ACC112 (cell line): ENCODE results near the gene LRWD1.

ENCODE experiments used
- H2AFZ ChIP-seq: fragments of 200-600 bp; sonication (generic); one replicate; pipeline ENCODE4 v1.6.0; 2017; ENCODE audit warnings: antibody characterized with exemption, low read length; ENCODE audit not compliant: unreplicated experiment
- H3K27ac ChIP-seq: fragments of 200-600 bp; sonication (generic); 2 replicates; pipeline ENCODE4 v1.5.1; 2014; ENCODE audit warnings: low read depth, mild to moderate bottlenecking, antibody characterized with exemption, low read length, moderate library complexity
- H3K27me3 ChIP-seq: fragments of 200-600 bp; sonication (generic); 2 replicates; pipeline ENCODE4 v1.6.1; 2014; ENCODE audit warnings: mild to moderate bottlenecking, antibody characterized with exemption, low read length, moderate library complexity, mixed read lengths; ENCODE audit not compliant: insufficient read depth
- H3K36me3 ChIP-seq: fragments of 200-600 bp; sonication (generic); 2 replicates; pipeline ENCODE4 v1.6.1; 2016; ENCODE audit warnings: mild to moderate bottlenecking, antibody characterized with exemption, low read length, moderate library complexity, mixed read lengths; ENCODE audit not compliant: insufficient read depth
- H3K4me1 ChIP-seq: fragments of 200-600 bp; sonication (generic); one replicate; pipeline ENCODE4 v1.6.1; 2016; ENCODE audit warnings: low read length, mixed read lengths; ENCODE audit not compliant: insufficient read depth, unreplicated experiment, control insufficient read depth
- H3K4me3 ChIP-seq: fragments of 200-600 bp; sonication (generic); 2 replicates; pipeline ENCODE4 v1.5.1; 2014; ENCODE audit warnings: mild to moderate bottlenecking, low read depth, low read length
- H3K79me2 ChIP-seq: fragments of 200-600 bp; sonication (generic); one replicate; pipeline ENCODE4 v1.6.0; 2016; ENCODE audit warnings: low read length; ENCODE audit not compliant: control insufficient read depth, unreplicated experiment, insufficient read depth

Gene LRWD1

DNA sequence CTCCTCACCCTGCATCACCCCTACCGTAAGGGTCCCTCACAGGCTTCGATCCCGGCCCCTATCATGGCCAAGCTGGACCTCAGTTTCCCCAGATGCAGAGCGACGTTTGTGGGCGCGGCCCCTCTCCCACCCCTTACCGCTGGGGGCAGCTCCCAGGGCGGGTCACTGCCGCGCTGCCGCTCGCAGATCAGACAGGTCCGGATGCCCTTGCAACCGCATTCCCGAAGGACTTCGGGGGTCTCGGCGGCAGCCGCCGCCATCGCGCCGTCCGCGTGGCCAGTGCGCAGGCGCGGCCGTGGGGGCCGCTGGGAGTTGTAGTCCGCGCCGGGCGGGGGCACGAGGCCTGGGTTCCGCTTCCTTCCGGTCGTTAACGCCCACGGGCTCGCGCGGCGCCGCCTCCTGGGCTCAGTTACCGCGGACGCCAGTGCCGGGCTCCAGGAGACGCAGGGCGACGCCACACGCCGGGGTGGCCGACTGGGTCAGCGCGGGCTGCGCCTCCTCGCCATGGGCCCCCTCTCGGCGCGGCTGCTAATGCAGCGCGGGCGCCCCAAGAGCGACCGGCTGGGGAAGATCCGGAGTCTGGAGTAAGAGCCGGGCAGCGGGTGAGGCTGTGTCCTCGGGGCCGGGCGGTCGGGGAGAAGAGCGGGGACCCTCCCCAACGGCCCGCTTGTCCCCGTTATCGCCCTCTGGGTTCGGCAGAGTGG, at the start of gene LRWD1, which contains the start of gene ALKBH4:
TSS of gene LRWD1 (plus strand) at position 408 of the 704 bp plus-strand sequence. CDS start at position 505, 97 bp downstream.
TSS of gene ALKBH4 (minus strand) at position 287 of the 704 bp plus-strand sequence. CDS start at position 260, 27 bp downstream.
- H3K27ac ChIP-seq, result no peak within 1 kb of the TSS
- H3K4me1 ChIP-seq, result peaks cover 6% of the 10 kb centered on the region
- peaks cover 10% of the 10 kb centered on the region for H3K79me2 ChIP-seq
- no peaks in the 10 kb centered on the region for H3K36me3 ChIP-seq
- H3K27me3 ChIP-seq, result no peaks in the 10 kb centered on the region
- peak within 1 kb of the TSS; percentile 96 for H3K4me3 ChIP-seq
- H2AFZ ChIP-seq, result peak within 1 kb of the TSS; percentile 94

DNA sequence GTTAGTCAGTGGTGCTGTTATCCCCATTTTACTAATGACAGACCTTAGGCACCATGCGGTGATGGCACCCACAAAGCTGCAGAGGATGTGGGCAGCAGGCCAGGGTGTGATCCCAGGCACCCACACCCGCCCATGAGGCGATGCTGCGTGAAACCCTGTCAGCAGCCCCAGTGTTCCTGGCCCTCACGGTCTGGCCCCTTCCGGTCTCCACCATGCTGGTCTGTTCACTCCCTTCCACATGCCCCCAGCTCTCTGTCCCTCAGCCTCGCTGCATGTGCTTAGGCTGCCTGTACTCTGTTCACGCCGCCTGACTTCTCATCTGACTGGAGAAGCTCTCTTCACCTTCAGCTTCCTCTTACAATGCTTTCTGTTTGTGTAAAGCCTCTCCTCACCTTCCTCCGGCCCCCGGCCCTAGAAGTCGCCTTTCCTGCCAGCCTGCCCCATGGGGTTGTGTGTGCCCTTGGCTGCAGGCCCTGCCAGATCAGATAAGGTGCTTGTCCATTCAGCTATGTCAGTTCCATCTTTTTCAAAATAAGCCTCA, 49.0 kb upstream of the LRWD1 start:
- no peak overlapping the region for H2AFZ ChIP-seq
- no peaks in the 10 kb centered on the region for H3K79me2 ChIP-seq
- H3K36me3 ChIP-seq, result peaks cover 8% of the 10 kb centered on the region
- no peak overlapping the region for H3K4me3 ChIP-seq
- H3K4me1 ChIP-seq, result no peaks in the 10 kb centered on the region
- H3K27me3 ChIP-seq, result no peaks in the 10 kb centered on the region
- no peak overlapping the region for H3K27ac ChIP-seq

GRCh38 chr7:102416406-102416805, 48.4 kb upstream of the LRWD1 start:
- no peak overlapping the region for H3K27ac ChIP-seq
- H3K4me1 ChIP-seq, result no peaks in the 10 kb centered on the region
- H3K27me3 ChIP-seq, result no peaks in the 10 kb centered on the region
- no peak overlapping the region for H3K4me3 ChIP-seq
- H2AFZ ChIP-seq, result no peak overlapping the region
- H3K36me3 ChIP-seq, result peaks cover 8% of the 10 kb centered on the region
- H3K79me2 ChIP-seq, result no peaks in the 10 kb centered on the region

DNA sequence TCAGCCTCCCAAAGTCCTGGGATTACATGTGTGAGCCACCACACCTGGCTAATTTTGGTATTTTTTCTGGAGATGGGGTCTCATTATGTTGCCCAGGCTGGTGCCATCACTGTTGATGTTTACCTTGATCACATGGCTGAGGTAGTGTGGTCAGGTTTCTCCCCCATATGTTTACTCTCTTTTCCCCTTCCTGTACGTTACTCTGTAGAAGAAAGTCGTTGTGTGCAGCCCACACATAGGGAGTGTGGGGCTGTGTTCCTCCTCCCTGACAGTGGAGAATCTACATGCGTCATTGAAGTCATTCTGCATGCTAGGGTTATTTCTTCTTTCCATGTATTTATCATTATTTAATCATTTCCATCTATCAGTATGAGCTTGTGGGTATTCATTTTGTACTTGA, 47.7 kb upstream of the LRWD1 start:
- Histone ChIP-seq H3K79me2 (no peaks in the 10 kb centered on the region), H3K36me3 (peaks cover 8% of the 10 kb centered on the region), H3K4me1 (no peaks in the 10 kb centered on the region), H3K27me3 (no peaks in the 10 kb centered on the region), H2AFZ (no peak overlapping the region), H3K27ac (no peak overlapping the region), H3K4me3 (no peak overlapping the region)

DNA sequence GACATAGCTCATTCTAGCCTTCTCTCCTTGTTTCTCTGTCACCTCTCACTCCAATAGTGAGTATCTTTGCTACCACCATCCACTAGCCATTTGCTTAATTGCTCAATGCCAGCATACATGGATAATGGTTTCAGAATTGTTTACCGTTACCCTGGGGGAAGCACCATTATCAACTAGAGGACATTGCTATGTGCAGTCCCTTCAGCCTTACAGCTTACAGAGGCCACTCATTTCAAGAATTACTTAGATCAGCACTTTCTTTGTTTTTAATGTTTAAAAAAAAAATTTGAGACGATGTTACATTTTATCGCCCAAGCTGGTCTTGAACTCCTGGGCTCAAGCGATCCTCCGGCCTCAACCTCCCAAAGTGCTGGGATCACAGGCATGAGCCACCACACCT, 46.2 kb upstream of the LRWD1 start:
- Histone ChIP-seq H3K27ac (no peak overlapping the region), H3K4me3 (no peak overlapping the region), H3K4me1 (no peaks in the 10 kb centered on the region), H3K36me3 (peaks cover 8% of the 10 kb centered on the region), H3K79me2 (no peaks in the 10 kb centered on the region), H2AFZ (no peak overlapping the region), H3K27me3 (no peaks in the 10 kb centered on the region)

- Histone ChIP-seq H3K4me1 (no peaks in the 10 kb centered on the region), H3K36me3 (peaks cover 10% of the 10 kb centered on the region), H3K79me2 (no peaks in the 10 kb centered on the region), H2AFZ (no peak overlapping the region), H3K27ac (no peak overlapping the region), H3K4me3 (no peak overlapping the region), H3K27me3 (no peaks in the 10 kb centered on the region)
These were observed 43.0 kb upstream of the LRWD1 start for GRCh38 chr7:102421706-102422240.

- Histone ChIP-seq H3K36me3 (peaks cover 6% of the 10 kb centered on the region), H3K4me3 (no peak overlapping the region), H3K4me1 (no peaks in the 10 kb centered on the region), H3K79me2 (no peaks in the 10 kb centered on the region), H2AFZ (no peak overlapping the region), H3K27ac (no peak overlapping the region), H3K27me3 (no peaks in the 10 kb centered on the region)
These were observed 40.6 kb upstream of the LRWD1 start for GRCh38 chr7:102424129-102424551.

- H3K79me2 ChIP-seq, result no peaks in the 10 kb centered on the region
- no peaks in the 10 kb centered on the region for H3K4me1 ChIP-seq
- H3K27me3 ChIP-seq, result no peaks in the 10 kb centered on the region
- H3K36me3 ChIP-seq, result peaks cover 6% of the 10 kb centered on the region; the same call in 1 of the 2 replicates
- H3K27ac ChIP-seq, result no peak overlapping the region
- H3K4me3 ChIP-seq, result no peak overlapping the region
- H2AFZ ChIP-seq, result no peak overlapping the region
These were observed 40.0 kb upstream of the LRWD1 start for GRCh38 chr7:102424787-102425218.

DNA sequence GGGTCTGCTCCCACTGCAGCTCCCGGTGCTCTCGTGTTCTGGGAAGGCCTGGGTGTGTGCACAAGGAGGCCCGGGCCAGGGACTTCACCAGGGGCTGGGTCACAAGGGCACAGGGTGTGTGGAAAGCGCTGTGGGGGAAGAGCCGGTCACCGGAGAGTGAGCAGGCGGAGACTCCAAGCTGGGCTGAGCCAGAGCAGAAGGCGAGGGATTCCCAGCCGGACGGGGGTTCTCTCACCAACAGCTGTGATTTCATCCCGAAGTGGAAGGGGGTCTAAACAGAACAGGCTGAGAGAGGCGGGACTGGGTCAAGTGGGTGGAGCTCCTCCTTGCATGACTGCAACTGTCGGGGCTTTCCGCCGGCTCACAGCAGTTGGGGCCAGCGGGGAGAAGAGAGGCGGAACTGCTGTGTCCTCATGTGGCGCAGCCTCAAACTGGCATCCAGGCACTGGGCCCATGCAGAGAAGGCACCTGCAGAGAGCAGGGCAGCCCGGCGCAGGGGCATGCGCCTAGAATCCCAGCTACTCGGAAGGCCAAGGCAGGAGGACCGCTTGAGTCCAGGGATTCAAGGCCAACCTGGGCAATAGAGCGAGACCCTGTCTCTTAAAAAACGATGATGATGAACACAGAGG, 39.0 kb upstream of the LRWD1 start:
- H2AFZ ChIP-seq, result no peak overlapping the region
- peaks cover 6% of the 10 kb centered on the region; the same call in 1 of the 2 replicates for H3K36me3 ChIP-seq
- H3K27ac ChIP-seq, result no peak overlapping the region
- no peaks in the 10 kb centered on the region for H3K27me3 ChIP-seq
- no peaks in the 10 kb centered on the region for H3K79me2 ChIP-seq
- no peak overlapping the region for H3K4me3 ChIP-seq
- H3K4me1 ChIP-seq, result no peaks in the 10 kb centered on the region

DNA sequence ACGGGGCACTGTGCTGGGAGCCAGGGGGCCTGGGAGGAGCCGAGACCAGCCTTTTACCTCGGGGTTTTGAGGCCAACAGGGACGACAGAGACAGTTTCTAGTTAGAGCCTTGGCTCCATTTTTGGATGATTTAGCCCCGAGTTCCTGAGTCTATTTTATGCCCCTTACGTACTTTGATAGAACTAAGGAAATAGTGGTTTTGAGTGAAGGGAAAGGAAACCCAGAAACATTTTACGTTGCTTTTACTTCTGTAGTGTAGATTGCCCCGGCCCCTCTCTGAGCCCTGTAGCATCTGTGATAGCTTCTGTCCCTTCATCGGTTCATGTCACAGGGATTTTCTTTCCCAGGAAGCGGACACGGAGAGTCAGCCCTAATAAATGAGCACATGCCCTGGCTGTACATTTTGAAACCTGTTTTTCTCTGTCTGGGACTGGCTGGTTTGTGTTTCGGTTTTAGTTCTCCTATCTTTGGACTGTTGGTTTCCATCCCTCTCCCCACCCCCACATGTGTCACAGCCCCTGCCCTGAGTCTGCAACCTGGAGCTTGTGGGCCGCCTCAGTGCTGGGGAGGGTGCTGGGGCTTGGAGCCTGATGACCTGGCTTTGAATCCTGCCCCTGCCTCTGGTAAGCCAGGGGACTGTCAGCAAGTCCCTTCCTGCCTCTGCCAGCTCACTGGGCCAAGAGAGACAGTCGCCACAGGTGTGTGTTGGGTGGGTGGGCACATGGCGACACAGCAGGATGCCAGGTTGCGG, 38.3 kb upstream of the LRWD1 start:
- Histone ChIP-seq H3K4me1 (no peaks in the 10 kb centered on the region), H2AFZ (no peak overlapping the region), H3K4me3 (no peak overlapping the region), H3K27ac (no peak overlapping the region), H3K27me3 (no peaks in the 10 kb centered on the region), H3K79me2 (no peaks in the 10 kb centered on the region), H3K36me3 (peaks cover 6% of the 10 kb centered on the region; the same call in 1 of the 2 replicates)
